BE2C (cell line): ENCODE data around the gene CASZ1.

ENCODE experiments used
- DNase-seq: peaks from one replicate; pipeline ENCODE4 v3.0.0-alpha.2; 2020
- H3K27me3 ChIP-seq: fragments of 250-450 bp; sonication (Bioruptor Pico); 2 replicates; pipeline ENCODE4 v1.5.1; 2020; ENCODE audit warnings: mild to moderate bottlenecking
- H3K36me3 ChIP-seq: fragments of 250-450 bp; sonication (Bioruptor Pico); 2 replicates; pipeline ENCODE4 v1.5.1; 2020; ENCODE audit warnings: mild to moderate bottlenecking
- H3K4me1 ChIP-seq: fragments of 250-450 bp; sonication (Bioruptor Pico); 2 replicates; pipeline ENCODE4 v1.5.1; 2020
- H3K4me3 ChIP-seq: 2 replicates; pipeline ENCODE4 v1.5.1; 2011; ENCODE audit warnings: low read depth, low read length
- H3K9me3 ChIP-seq: fragments of 250-450 bp; sonication (Bioruptor Pico); 2 replicates; pipeline ENCODE4 v1.5.1; 2020
- TF ChIP-seq, protein P1 (sequence below): IDR thresholded peaks from 2 replicates; pipeline ENCODE4 v1.5.1; 2012; ENCODE audit warnings: mild to moderate bottlenecking, low read depth, low read length

The CASZ1 gene

DNA sequence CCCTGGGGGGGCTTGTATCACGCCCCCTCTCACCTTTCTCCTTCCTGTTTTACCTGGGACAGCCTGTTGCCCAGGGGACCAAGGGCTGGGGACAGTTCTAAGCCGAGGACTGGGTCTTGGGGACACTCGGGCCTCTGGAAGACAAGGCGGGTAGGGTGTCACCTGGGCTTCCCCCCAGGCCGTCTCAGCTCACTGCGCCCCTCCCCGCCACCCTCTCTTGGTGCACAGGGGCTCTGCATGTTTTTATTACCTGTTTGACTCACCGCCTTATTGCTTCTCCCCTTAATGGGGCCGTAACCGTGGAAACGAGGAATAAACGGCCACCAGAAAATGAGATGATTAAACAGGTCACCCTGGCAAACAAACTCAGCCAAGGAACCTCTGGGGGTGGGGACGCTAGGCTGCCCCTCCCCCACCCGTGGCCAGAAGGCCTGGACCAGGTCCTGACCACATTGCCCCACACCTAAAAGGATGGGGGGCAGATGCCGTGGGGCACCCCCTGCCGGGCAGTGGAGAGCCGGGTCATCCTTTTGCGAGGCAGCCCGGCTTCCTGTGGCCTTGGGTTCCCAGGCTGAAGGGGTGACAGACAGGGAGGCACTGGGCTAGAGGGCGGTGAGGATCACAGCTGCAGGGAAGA is 109.9 kb downstream of the CASZ1 start:
- Histone ChIP-seq H3K27me3 (no peaks in the 10 kb centered on the region), H3K36me3 (no peaks in the 10 kb centered on the region), H3K4me1 (peaks cover 8% of the 10 kb centered on the region), H3K9me3 (no peaks in the 10 kb centered on the region), H3K4me3 (no peak overlapping the region)
- TF ChIP-seq, protein P1, sequence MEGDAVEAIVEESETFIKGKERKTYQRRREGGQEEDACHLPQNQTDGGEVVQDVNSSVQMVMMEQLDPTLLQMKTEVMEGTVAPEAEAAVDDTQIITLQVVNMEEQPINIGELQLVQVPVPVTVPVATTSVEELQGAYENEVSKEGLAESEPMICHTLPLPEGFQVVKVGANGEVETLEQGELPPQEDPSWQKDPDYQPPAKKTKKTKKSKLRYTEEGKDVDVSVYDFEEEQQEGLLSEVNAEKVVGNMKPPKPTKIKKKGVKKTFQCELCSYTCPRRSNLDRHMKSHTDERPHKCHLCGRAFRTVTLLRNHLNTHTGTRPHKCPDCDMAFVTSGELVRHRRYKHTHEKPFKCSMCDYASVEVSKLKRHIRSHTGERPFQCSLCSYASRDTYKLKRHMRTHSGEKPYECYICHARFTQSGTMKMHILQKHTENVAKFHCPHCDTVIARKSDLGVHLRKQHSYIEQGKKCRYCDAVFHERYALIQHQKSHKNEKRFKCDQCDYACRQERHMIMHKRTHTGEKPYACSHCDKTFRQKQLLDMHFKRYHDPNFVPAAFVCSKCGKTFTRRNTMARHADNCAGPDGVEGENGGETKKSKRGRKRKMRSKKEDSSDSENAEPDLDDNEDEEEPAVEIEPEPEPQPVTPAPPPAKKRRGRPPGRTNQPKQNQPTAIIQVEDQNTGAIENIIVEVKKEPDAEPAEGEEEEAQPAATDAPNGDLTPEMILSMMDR: no peak
- DNase-seq: no peak

DNA sequence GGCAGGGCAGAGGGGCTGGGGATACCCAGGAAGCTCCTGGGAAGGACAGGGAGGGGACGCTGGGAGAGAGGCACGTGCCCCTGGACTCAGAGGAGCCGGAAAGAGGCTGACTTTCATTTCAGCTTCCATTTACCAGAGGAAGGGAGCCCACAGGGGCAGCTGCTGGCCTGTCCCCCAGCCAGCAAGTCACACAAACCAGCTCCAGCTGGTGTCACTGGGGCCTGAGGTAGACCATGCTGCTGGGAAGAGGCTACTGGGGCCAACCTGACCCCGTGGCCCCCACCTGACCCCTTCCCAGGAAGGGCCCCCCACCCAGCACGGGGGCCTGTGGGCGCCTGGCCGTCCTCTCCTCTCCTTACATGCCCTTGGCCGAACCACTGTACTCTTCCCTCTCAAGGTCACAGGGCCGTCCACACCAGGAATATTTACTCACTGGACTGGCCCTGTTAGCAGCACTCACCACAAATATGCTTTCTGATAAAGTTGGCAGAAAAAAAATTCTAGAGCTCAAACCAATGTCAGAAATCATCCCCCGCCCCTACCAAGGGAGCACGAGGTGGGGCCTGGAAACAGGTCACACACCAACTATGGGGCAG is 110.5 kb downstream of the CASZ1 start:
- Histone ChIP-seq H3K4me1 (peaks cover 8% of the 10 kb centered on the region), H3K4me3 (no peak overlapping the region), H3K9me3 (no peaks in the 10 kb centered on the region), H3K27me3 (no peaks in the 10 kb centered on the region), H3K36me3 (no peaks in the 10 kb centered on the region)
- no peak for DNase-seq
- TF ChIP-seq, protein P1: no peak

DNA sequence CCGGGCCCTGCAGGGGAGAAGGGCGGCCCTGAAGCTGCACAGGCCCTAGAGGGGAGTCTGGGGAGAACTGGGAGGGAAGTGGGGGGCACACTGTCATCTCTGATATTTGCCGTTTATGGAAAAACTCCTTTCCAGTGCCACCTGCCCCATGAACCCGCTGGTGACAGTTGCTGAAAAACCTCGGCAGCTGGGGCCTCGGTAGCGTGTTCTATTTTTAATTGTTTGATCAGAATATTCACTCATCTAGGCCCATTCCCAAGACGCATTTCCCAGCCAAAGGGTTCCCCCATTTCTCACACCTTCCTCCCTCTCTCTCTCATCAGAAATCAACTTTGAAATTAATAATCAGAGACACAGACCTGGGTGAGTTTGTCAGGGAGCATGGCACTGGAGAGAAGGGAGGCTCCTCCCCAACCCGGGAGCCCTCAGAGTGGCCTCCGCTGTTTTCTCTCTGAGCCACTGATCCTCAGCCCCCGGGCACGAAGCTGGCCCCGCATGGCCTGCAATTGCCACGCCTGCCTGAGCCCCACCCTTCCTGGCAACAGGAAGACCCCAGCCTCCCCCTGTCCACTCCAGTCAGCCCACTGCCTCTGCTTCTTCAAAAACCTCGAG is 111.1 kb downstream of the CASZ1 start:
- Histone ChIP-seq H3K9me3 (no peaks in the 10 kb centered on the region), H3K36me3 (no peaks in the 10 kb centered on the region), H3K4me3 (no peak overlapping the region), H3K4me1 (peaks cover 8% of the 10 kb centered on the region), H3K27me3 (no peaks in the 10 kb centered on the region)
- DNase-seq: no peak
- TF ChIP-seq, protein P1: no peak

DNA sequence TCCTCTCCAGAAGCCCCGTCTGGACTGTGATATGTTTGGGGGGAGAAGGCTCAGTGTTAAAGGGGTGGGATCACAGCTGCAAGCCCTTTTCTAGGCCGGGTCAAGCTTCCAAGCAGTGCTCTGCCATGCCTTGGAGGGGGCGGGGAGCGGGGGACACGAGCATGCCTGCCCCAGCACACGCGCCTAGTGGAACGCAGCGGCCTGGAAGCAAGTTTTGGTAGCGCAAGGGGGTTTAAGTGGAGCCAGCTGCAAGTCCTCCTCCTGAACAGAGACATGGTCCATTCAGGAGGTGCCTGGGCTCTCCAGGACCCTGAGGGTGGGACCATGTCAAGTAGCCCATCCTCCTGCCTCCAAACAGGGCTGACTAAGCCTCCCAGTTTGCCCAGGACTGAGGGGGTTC is 112.2 kb downstream of the CASZ1 start:
- Histone ChIP-seq H3K9me3 (no peaks in the 10 kb centered on the region), H3K27me3 (no peaks in the 10 kb centered on the region), H3K4me1 (peaks cover 11% of the 10 kb centered on the region), H3K36me3 (no peaks in the 10 kb centered on the region), H3K4me3 (no peak overlapping the region)
- DNase-seq: no peak
- TF ChIP-seq, protein P1: no peak

DNA sequence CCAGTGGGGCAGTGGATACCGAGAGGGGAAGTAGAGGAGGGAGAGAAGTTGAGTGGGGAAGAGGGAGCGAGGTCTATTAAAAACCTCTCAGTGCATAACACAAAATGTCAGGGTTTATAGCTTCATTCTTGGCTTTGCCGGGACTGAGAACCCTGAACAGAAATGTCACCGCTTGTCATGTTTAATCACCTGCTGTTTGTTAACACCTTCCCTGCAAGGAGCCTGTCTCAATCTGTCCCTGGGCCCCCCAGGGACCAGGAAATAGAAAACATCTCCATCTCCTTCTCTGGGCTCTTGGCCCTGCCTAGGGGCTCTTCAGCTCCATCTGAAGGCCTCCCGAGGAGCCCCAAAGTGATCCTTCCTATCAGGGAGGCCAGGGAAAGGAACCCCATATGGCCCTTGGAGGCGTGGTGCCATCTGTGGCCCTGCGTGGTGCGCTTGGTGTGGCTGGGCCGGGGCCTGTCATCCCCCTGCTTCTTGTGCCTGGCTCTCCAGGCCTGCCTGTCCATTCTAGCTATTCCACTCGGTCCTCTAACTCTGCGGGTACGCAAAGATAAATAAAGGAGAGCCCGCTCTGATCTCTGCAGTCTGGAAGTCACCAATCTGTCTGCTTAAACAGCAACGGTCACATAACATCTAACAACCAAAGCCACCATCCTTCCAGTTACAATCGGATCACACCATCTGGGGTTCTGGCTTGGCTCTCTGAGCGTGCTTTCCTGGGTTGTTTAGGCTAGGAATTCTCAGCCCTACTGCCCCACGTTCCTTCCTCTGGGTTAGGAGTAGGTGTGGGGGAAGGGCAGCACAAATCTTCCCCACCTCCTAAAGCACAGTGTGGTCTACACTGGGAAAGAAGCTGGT is 113.8 kb downstream of the CASZ1 start:
- Histone ChIP-seq H3K9me3 (no peaks in the 10 kb centered on the region), H3K4me3 (no peak overlapping the region), H3K27me3 (no peaks in the 10 kb centered on the region), H3K36me3 (no peaks in the 10 kb centered on the region), H3K4me1 (peaks cover 20% of the 10 kb centered on the region)
- TF ChIP-seq, protein P1: no peak
- no peak for DNase-seq
